ENCODE data around the gene CFAP157.

- no peak for TF ChIP-seq CTCF (IDR thresholded peaks at IDR 0.05)
- no peak for TF ChIP-seq EP300 (IDR thresholded peaks at IDR 0.05)
- TF ChIP-seq POLR2AphosphoS5 (IDR thresholded peaks at IDR 0.05): no peak
Measured at GRCh38 chr9:127680226-127680625, 26.6 kb upstream of the CFAP157 start.

Measured in stomach (tissue), 4 donors.